KOPT-K1 (cell line): ENCODE measurements around the gene PPM1G.
"Not testable (repeated sequence)": the region's sequence is repeated elsewhere in the genome, so short reads cannot be mapped to it uniquely, and the experiment has no call there.

ENCODE experiments used
- H3K27ac ChIP-seq: fragments of 200-600 bp; sonication (generic); 2 replicates; pipeline ENCODE4 v1.5.1; 2016; ENCODE audit warnings: antibody characterized with exemption, mild to moderate bottlenecking, low read depth, low read length; ENCODE audit not compliant: poor library complexity, severe bottlenecking
- H3K36me3 ChIP-seq: fragments of 200-600 bp; sonication (generic); 2 replicates; pipeline ENCODE4 v1.5.1; 2017; ENCODE audit warnings: antibody characterized with exemption, mild to moderate bottlenecking, low read length, moderate library complexity; ENCODE audit not compliant: insufficient read depth
- H3K9me3 ChIP-seq: fragments of 200-600 bp; sonication (generic); 2 replicates; pipeline ENCODE4 v1.5.1; 2017; ENCODE audit warnings: antibody characterized with exemption, low read length, mild to moderate bottlenecking; ENCODE audit not compliant: insufficient read depth, poor library complexity, severe bottlenecking

Gene PPM1G

DNA sequence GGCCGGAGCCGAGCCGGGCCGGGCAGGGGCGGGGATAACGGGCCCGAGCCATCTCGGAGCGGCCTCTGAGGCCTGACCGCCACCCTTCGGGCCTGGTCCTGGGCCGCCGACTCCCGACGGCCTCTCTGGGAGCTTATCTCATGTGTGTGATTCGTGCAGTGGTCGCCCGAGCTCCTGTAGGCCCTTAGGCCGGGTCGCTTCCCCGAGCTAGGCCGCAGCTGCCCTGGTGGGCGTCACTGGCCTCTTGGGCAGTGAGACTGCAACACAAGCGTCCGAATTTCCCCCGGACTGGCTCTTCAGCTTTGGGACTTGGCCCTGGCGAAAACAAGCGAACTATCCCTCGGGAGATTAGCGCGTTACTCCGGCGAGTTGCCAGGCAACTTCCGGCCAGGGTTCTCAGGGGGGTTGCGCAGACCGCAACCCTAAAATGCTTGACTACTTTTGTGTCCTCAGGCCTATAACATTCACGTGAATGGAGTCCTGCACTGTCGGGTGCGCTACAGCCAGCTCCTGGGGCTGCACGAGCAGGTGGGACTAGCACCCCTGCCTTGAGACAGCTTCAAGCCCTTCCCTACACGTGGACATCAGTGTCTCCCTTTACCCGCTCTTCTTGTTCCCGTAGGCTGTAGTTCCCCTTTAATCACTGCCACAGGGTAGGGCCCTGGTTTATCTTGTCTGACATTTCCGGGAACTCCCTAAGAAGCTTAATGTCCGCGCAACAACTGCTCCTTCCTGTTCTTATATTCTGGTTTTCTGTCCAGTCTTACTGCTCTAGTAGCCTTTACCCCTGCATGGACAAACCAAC is 38.4 kb downstream of the PPM1G start:
- Histone ChIP-seq H3K36me3 (peaks cover 67% of the 10 kb centered on the region), H3K27ac (peak overlapping the region; percentile 85)

DNA sequence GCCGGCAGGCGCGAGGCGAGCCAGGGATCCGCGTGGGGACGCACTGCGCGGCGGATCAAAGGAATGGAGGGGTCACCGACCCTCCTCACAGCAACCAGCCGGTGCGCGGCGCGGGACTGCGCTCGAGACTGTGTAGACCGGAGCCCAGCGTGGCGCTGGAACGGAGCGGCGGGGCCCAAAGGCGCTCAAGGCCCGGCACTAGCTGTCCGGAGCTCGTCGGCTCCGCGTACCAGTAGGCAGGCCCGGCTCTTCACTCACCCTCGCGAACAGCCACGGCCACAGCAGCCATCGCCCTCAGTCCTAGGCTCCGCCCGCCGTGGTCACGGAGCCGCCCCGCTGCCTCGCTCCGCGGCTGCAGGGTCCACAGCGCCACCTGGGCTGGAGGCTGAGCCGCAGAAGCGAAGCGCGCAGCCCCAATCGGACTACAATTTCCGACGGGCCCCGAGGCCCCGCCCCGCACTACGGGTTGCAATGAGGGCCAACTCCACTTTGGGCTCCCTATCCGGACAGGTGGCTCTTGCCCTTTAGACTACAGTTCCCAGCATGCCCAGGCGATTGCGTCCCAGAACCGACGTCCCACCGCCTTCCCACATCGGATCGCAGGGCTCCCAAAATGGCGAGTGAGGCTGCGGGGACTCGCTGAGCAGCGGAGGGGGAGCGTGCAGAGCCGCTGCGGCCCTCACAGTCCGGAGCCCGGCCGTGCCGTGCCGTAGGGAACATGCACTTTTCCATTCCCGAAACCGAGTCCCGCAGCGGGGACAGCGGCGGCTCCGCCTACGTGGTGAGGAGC is 39.2 kb downstream of the PPM1G start, which contains the start of the genes EIF2B4 and SNX17:
Gene EIF2B4, minus strand, starts transcription at position 313 of the 790 bp plus-strand sequence. Its CDS starts 24 bp downstream, at position 289.
Gene SNX17, plus strand, starts transcription at position 591 of the 790 bp plus-strand sequence. Its CDS starts 128 bp downstream, at position 719.
- H3K27ac ChIP-seq, result peak within 1 kb of the TSS; percentile 85
- peaks cover 67% of the 10 kb centered on the region for H3K36me3 ChIP-seq
- no peaks in the 10 kb centered on the region for H3K9me3 ChIP-seq

More for the DNA sequence above, 38.4 kb downstream of the PPM1G start:
- H3K9me3 ChIP-seq, result no peaks in the 10 kb centered on the region

DNA sequence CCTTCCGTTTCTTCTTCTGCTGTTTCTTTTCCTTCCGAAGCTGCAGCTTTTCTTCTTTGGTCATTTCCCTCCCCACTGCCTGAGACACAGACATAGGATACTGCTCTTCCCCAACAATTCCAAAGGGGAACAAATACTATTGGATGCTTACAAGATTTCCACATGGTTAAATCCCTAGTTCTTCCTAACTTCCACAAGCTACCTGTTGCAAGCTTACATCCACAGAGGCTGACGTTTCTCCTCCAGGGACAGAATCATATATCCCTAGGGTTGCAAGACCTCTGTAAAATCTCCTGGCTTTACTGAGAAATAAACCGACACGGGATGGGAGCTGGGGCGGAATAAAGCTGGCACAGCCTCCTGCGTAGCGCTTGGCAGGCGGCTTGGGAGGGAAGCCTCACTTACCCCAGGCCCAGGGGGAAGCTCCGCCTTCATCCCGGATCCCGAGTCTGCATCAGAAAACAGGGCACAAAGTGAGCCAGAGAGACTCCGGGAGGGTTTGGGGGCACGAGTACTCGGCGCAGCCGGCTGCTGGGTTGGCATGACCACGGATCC is 39.8 kb downstream of the PPM1G start:
- Histone ChIP-seq H3K36me3 (peaks cover 66% of the 10 kb centered on the region), H3K9me3 (no peaks in the 10 kb centered on the region), H3K27ac (peak overlapping the region; percentile 85)

DNA sequence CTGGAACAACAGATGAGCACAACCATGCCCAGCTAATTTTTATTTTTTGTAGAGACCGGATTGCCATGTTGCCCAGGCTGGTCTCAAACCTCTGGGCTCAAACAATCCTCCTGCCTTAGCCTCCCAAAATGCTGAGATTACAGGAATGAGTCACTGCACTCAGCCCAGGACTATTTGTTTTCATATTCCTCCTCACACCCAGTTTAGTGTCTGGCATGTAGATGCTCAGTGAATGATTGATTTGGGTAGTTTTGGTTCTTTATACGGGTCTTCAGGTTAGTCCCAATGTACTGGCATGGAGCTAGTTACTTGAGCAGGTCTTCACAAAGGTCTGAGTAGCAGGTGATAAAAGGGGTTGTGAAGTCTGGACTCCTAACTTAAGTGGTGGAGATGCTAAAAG is 45.5 kb downstream of the PPM1G start:
- H3K36me3 ChIP-seq, result peaks cover 64% of the 10 kb centered on the region
- H3K27ac ChIP-seq, result no peak overlapping the region

DNA sequence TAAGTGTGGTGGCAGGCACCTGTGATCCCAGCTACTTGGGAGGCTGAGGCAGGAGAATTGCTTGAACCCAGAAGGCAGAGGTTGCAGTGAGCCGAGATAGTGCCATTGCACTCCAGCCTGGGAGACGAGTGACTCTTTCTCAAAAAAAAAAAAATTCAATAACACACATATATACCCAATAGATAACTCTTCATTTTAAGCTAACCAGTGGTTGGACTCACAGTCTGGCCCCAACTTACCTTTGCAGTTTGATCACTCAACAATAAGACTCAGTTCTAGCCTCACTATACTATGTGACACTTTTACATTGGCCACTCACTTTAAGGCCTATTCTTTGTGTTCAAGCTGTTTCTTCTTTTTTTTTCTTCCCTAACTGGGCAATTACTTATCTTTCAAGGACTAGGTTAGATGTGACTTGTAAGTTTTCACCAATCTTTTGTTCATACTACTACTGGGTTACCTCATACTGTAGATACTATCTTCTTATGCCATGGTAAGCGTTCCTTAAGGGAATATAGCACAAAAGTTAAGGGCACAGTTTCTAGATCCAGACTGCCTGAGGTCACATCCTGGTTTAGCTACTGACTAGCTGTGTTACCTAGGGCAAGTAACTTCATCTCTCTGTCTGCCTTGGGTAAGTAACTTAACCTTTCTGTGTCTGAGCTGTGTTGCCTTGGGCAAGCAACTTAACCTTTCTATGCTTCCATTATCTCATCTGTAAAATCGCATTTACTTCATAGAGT is 46.5 kb downstream of the PPM1G start:
- Histone ChIP-seq H3K27ac (no peak overlapping the region), H3K36me3 (peaks cover 55% of the 10 kb centered on the region), H3K9me3 (no peaks in the 10 kb centered on the region)

More for the DNA sequence above, 45.5 kb downstream of the PPM1G start:
- no peaks in the 10 kb centered on the region for H3K9me3 ChIP-seq

DNA sequence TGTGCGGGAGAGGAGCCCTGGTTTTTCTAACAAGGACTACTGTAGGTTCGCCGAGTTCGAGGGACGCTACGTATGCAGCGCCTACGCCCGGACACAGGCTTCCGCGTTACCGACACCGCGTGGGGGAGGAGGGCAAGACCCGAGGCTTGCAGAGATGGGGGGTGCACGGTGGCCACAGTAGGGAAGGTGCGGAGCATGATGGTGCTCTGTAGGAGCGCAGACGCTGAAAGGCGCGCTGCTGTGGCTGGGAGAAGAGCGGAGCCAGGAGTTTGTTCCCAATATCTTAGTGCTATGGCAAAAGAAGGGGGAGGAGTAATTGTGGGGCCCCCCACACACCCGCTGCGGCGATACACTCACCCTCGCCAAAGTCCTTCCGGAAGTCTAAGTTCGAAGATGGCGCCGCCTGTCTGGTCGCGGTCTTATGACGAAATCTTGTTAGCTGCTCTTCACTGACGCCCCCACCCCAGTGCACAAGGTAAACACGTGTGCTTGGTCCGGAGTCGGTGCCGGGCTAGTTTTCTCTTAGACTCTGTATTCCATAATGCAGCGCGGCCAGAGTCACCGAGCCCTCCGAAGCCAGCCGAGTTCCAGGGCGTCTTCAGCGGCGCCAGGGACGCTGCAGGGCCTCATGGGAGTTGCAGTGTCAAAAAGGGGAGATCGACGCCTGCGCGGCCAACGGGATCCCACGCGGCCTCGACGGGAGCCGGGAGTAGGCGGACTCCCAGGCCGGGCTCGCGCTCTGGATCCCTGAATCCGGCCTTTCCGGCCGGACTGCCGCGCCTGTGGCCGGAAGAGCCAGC is 52.8 kb downstream of the PPM1G start, which contains the start of gene GTF3C2:
Gene GTF3C2, minus strand, starts transcription at position 383 of the 800 bp plus-strand sequence. CDS start 13,210 bp downstream, outside the sequence.
- Histone ChIP-seq H3K36me3 (peaks cover 10% of the 10 kb centered on the region; the same call in 1 of the 2 replicates), H3K9me3 (no peaks in the 10 kb centered on the region), H3K27ac (peak within 1 kb of the TSS; percentile 82)

DNA sequence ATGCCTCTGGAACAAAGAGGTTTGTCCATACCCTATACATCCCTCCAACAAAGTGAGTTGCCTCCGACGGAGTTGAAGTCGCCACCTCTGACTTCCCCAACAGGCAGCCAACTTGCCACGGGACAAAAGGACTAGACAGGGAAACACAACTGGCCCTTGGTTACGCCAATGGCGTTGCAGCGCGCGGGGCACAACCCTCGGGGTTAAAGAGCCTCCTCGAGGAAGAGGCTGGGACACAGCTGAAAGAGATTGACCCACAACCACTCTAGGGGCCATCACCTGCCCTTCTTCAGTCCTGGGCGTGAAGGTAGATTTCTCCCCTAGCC is 53.4 kb downstream of the PPM1G start:
- H3K36me3 ChIP-seq, result peaks cover 10% of the 10 kb centered on the region
- H3K9me3 ChIP-seq, result no peaks in the 10 kb centered on the region
- peak overlapping the region; percentile 82 for H3K27ac ChIP-seq

DNA sequence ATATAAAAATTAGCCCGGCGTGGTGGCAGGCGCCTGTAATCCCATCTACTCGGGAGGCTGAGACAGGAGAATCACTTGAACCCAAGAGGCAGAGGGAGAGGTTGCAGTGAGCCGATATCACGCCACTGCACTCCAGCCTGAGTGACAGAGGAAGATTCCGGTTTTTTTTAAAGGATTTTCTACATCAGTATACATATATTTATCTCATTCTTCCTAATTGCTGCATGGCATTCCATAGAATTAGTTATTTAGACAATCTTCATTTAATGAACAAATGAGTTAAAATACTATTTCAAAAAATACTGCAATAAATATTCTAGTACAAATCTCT is 54.8 kb downstream of the PPM1G start:
- peaks cover 19% of the 10 kb centered on the region for H3K36me3 ChIP-seq
- H3K27ac ChIP-seq, result no peak overlapping the region
- no peaks in the 10 kb centered on the region for H3K9me3 ChIP-seq

DNA sequence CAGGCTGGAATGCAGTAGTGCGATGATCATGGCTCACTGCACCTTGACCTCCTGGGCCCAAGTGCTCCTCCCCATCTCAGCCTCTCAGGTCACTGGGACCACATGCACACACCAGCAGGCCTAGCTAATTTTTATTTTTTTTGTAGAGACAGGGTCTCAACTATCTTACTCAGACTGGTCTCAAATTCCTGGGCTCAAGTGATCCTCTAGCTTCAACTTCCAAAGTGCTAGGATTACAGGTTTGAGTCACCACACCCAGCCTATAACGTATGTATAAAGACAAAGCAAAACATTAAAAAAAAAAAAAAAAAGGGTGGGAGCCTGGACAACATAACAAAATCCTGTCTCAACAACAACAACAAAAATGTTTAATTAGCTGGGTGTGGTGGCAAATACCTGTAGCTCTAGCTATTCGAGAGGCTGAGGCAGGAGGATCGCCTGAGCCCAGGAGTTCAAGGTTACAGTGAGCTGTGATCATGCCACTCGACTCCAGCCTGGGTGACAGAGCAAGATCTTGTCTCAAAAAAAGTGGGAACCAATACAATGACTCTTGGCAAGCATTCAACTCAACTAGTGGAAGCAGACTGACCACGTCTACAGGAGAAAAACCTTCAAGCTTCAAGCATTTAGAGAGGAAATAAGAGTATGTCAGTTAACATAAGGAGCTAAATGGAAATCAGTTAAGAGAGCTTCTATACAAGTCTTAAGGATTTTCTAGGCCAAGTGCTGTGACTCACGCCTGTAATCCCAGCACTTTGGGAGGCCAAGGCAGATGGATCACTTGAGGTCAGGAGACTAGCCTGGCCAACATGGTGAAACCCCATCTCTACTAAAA is 55.4 kb downstream of the PPM1G start:
- Histone ChIP-seq H3K9me3 (no peaks in the 10 kb centered on the region), H3K27ac (no peak overlapping the region), H3K36me3 (peaks cover 19% of the 10 kb centered on the region)

DNA sequence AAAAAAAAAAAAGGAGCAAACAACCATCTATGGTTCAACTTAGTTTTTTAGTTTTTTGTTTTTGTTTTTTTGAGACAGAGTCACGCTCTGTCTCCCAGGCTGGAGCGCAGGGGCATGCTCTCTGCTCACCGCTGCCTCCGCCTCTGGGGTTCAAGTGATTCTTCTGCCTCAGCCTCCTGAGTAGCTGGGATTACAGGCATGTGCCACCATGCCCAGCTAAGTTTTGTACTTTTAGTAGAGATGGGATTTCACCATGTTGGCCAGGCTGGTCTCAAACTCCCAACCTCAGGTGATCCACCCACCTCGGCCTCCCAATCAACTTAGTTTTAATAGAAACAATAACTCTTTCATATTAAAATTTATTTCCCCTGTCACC is 56.0 kb downstream of the PPM1G start:
- not testable (repeated sequence) for H3K9me3 ChIP-seq, H3K27ac ChIP-seq
- H3K36me3 ChIP-seq, result peaks cover 22% of the 10 kb centered on the region

DNA sequence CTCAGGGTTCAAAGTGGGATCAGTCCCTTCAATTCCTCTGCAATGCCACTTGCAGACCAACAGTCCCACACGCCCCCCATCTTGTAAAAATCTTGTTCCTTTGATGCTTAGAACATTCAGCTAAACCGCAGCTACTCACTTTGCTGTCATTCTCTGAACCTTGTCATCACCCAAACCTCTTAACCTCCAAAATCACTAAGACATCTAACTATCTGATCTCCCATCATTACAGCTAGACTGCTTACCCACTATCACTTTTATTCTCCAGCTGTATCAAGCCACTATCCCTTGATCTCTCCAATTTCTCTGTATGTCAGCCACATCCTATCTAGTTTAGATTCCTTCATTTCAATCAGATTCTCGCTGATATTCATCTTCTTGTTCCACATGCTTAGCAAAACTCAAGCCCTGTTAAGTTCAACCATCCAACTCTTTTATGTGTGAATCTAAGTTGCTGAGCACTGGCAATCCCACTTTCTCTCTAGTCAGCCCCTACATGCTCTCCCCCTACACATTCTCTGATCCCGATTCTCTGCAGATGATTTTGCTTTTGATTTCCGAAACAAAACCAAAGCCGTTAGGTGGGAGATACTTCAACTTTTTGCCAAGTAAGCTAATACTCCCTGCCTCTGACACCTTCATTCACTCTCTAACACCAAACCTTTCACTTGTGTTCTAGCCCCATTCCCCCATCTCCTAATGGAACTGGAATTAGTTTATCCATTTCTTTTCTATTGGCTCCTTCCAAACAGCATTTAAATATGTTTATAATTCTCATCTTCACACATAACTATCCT is 57.4 kb downstream of the PPM1G start:
- Histone ChIP-seq H3K27ac (no peak overlapping the region), H3K36me3 (peaks cover 36% of the 10 kb centered on the region), H3K9me3 (no peaks in the 10 kb centered on the region)

DNA sequence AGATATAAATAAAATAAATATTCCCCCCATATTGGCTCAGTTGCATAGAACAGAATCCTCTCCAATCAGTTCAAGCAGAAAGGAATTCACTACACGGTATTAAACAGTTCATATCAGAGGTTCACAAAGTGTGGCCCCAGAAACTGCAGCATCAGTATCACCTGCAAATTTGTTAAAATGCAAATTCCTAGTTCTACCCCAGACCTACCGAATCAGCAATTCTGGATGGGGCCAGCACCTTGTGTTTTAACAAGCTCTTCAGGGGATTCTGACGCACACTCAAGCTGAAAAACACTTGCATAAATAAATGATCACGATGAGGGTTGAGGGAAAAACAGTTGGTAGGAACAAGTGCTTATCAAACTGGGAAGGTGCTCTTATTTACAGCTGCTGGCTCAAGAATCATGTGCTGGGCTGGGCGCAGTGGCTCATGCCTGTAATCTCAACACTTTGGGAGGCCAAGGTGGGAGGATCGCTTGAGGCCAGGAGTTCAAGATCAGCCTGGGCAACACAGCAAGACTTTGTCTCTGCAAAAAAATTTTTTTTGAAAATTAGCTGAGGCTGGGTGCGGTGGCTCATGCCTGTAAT is 59.2 kb downstream of the PPM1G start:
- H3K9me3 ChIP-seq, result no peaks in the 10 kb centered on the region
- H3K36me3 ChIP-seq, result peaks cover 39% of the 10 kb centered on the region
- H3K27ac ChIP-seq, result no peak overlapping the region
